HCT116 (cell line): Measurements from ENCODE around the gene DIAPH3. TPM values are rescaled to one million over a fixed set of nuclear protein-coding genes. Genes with fewer than 3 reads are reported as not detected.

Experiments
- ATAC-seq: fragments of 200-7000 bp; cut with Tn5 transposase; 2 replicates; pipeline ENCODE4 v1.9.1; 2020; ENCODE audit warnings: mild to moderate bottlenecking, moderate library complexity
- BruUV-seq: library from RNA; stranded (reverse); fragments of 400-500 nt; replicated peaks from 2 replicates; lab custom pipeline; 2021; lab: Mats Ljungman, UMichigan
- CTCF ChIA-PET: fragments of 300-600 bp; sonication (Branson Sonifier 250); formaldehyde crosslinking; loops from one replicate; lab custom pipeline; 2021; ENCODE audit warnings: antibody characterized with exemption; lab: Charles Lee
- POLR2A ChIA-PET: fragments of 300-600, 350-600 bp; sonication (Branson Sonifier 250); formaldehyde crosslinking; loops from one replicate; lab custom pipeline; 2021; ENCODE audit warnings: antibody characterized with exemption; lab: Charles Lee
- RAD21 ChIA-PET, 2 experiments: fragments of 300-600 bp; sonication (Branson Sonifier 250); formaldehyde crosslinking; loops; one replicate each; lab custom pipeline; 2023; ENCODE audit warnings: low total read pairs in 2 of 2; ENCODE audit not compliant: uncharacterized antibody in 2 of 2, unreplicated experiment in 2 of 2, low non-redundant PET in 1 of 2; lab: Charles Lee
- DNase-seq: peaks from one replicate; pipeline ENCODE4 v3.0.0-alpha.2; 2010; ENCODE audit warnings: low read depth, low spot score
- H2AFZ ChIP-seq: fragments of 200-600 bp; shearing (Covaris generic), sonication (generic); 2 replicates; pipeline ENCODE4 v1.6.1; 2017; ENCODE audit warnings: low read depth, mixed run types, mixed read lengths, antibody characterized with exemption, low read length; ENCODE audit not compliant: poor library complexity, severe bottlenecking
- H3K27ac ChIP-seq: 2 replicates; pipeline ENCODE4 v1.5.1; 2012; ENCODE audit warnings: low read depth, low read length
- H3K27me3 ChIP-seq: fragments of 200-600 bp; sonication (generic); 2 replicates; pipeline ENCODE4 v1.6.1; 2016; ENCODE audit warnings: mixed run types, low read length, mixed read lengths; ENCODE audit not compliant: insufficient read depth
- H3K36me3 ChIP-seq, 2 experiments: fragments of 200-500 bp in 1 of 2; fragments of 200-600 bp in 1 of 2; sonication (Bioruptor generic) in 1 of 2; sonication (generic) in 1 of 2; 2 replicates each; pipeline versions ENCODE4 v1.5.1 to v1.6.1; 2014 to 2016; ENCODE audit warnings: low read length in 2 of 2, inconsistent platforms in 1 of 2, mixed read lengths in 1 of 2, mixed run types in 1 of 2; ENCODE audit not compliant: insufficient read depth in 2 of 2, control insufficient read depth in 1 of 2
- H3K4me1 ChIP-seq, 2 experiments: fragments of 200-600 bp in 1 of 2; sonication (generic) in 1 of 2; 2 replicates each; pipeline versions ENCODE4 v1.5.1 to v1.6.1; 2012 to 2017; ENCODE audit warnings: low read length in 2 of 2, inconsistent platforms in 1 of 2, mild to moderate bottlenecking in 1 of 2, mixed read lengths in 1 of 2, mixed run types in 1 of 2, moderate library complexity in 1 of 2; ENCODE audit not compliant: insufficient read depth in 2 of 2, control insufficient read depth in 1 of 2
- H3K4me2 ChIP-seq: fragments of 200-600 bp; sonication (generic); 2 replicates; pipeline ENCODE4 v1.6.1; 2017; ENCODE audit warnings: mixed run types, low read length, mixed read lengths
- H3K4me3 ChIP-seq, 2 experiments: fragments of 200-600 bp in 1 of 2; sonication (generic) in 1 of 2; replicated peaks in 1 of 2; 2 replicates each; pipeline ENCODE4 v1.5.1; 2011 to 2016; ENCODE audit warnings: low read length in 2 of 2, control low read depth in 1 of 2, low read depth in 1 of 2, mild to moderate bottlenecking in 1 of 2, mixed read lengths in 1 of 2, mixed run types in 1 of 2
- H3K79me2 ChIP-seq: fragments of 200-600 bp; sonication (generic); 2 replicates; pipeline ENCODE4 v1.6.1; 2017; ENCODE audit warnings: mild to moderate bottlenecking, mixed run types, low read length, moderate library complexity, mixed read lengths; ENCODE audit not compliant: insufficient read depth
- H3K9ac ChIP-seq: fragments of 200-600 bp; sonication (generic); 2 replicates; pipeline ENCODE4 v1.6.1; 2016; ENCODE audit warnings: low read length, mixed read lengths
- H3K9me2 ChIP-seq: fragments of 200-600 bp; sonication (generic), shearing (Covaris generic); 2 replicates; pipeline ENCODE4 v1.6.1; 2017; ENCODE audit warnings: mixed run types, mild to moderate bottlenecking, moderate library complexity; ENCODE audit not compliant: insufficient read depth
- H3K9me3 ChIP-seq, 2 experiments: fragments of 200-500 bp in 1 of 2; fragments of 200-600 bp in 1 of 2; sonication (Bioruptor generic) in 1 of 2; sonication (generic) in 1 of 2; 2 replicates each; pipeline ENCODE4 v1.6.1; 2014 to 2017; ENCODE audit warnings: low read length in 2 of 2, mixed read lengths in 2 of 2, inconsistent platforms in 1 of 2, low read depth in 1 of 2, mild to moderate bottlenecking in 1 of 2, mixed run types in 1 of 2, moderate library complexity in 1 of 2; ENCODE audit not compliant: control insufficient read depth in 1 of 2, insufficient read depth in 1 of 2
- H4K20me1 ChIP-seq: fragments of 200-600 bp; sonication (generic), shearing (Covaris generic); 2 replicates; pipeline ENCODE4 v1.6.1; 2017; ENCODE audit warnings: mixed run types, mild to moderate bottlenecking, moderate library complexity; ENCODE audit not compliant: insufficient read depth
- CBX3 ChIP-seq: IDR thresholded peaks from 2 replicates; pipeline ENCODE4 v1.6.1; 2012; ENCODE audit warnings: low read depth
- ELF1 ChIP-seq: IDR thresholded peaks from 2 replicates; pipeline ENCODE4 v1.6.1; 2012; ENCODE audit warnings: low read depth, borderline replicate concordance
- EZH2 ChIP-seq: fragments of 200-600 bp; sonication (generic); IDR thresholded peaks from 2 replicates; pipeline ENCODE4 v1.6.1; 2017; ENCODE audit warnings: antibody characterized with exemption, mixed run types
- EZH2phosphoT487 ChIP-seq: fragments of 200-600 bp; IDR thresholded peaks from 2 replicates; pipeline ENCODE4 v1.6.1; 2018; ENCODE audit warnings: antibody characterized with exemption, borderline replicate concordance
- JUND ChIP-seq: IDR thresholded peaks from 2 replicates; pipeline ENCODE4 v1.6.1; 2012
- POLR2A ChIP-seq: IDR thresholded peaks from 2 replicates; pipeline ENCODE4 v1.7.0; 2011; ENCODE audit warnings: borderline replicate concordance; ENCODE audit not compliant: insufficient read depth, insufficient read length; ENCODE audit errors: extremely low read depth
- RAD21 ChIP-seq: IDR thresholded peaks from 2 replicates; pipeline ENCODE4 v1.6.1; 2012; ENCODE audit warnings: low read depth, mild to moderate bottlenecking
- SP1 ChIP-seq: IDR thresholded peaks from 2 replicates; pipeline ENCODE4 v1.6.1; 2012; ENCODE audit warnings: low read depth
- TCF7L2 ChIP-seq: IDR thresholded peaks from 2 replicates; pipeline ENCODE4 v1.7.0; 2011; ENCODE audit warnings: borderline replicate concordance, inconsistent platforms; ENCODE audit not compliant: insufficient read depth, insufficient read length; ENCODE audit errors: extremely low read depth
- YY1 ChIP-seq: IDR thresholded peaks from 2 replicates; pipeline ENCODE4 v1.6.1; 2011; ENCODE audit warnings: low read length, low read depth, moderate library complexity, mild to moderate bottlenecking; ENCODE audit not compliant: insufficient replicate concordance; ENCODE audit errors: extremely low read depth
- ZNF274 ChIP-seq: fragments of 200-500 bp; sonication (Bioruptor generic); IDR thresholded peaks from 2 replicates; pipeline ENCODE4 v1.6.1; 2014; ENCODE audit warnings: mild to moderate bottlenecking, low read depth, low read length, inconsistent platforms
- intact Hi-C: fragments of 100-400 bp; cut with micrococcal nuclease; formaldehyde crosslinking; loops from 2 replicates; pipeline ENCODE4 v1.10.0; 2022
- total RNA-seq: library from RNA; stranded (reverse); gene quantifications from one replicate; pipeline ENCODE4 v1.2.1, GENCODE V29; 2021; ENCODE audit not compliant: unreplicated experiment
- TF ChIP-seq, protein P1 (sequence below): IDR thresholded peaks from 2 replicates; pipeline ENCODE4 v1.6.1; 2012; ENCODE audit warnings: low read depth

DIAPH3 gene
- total RNA-seq, 1 experiment from 2014 or later, result 22.8 TPM

DNA sequence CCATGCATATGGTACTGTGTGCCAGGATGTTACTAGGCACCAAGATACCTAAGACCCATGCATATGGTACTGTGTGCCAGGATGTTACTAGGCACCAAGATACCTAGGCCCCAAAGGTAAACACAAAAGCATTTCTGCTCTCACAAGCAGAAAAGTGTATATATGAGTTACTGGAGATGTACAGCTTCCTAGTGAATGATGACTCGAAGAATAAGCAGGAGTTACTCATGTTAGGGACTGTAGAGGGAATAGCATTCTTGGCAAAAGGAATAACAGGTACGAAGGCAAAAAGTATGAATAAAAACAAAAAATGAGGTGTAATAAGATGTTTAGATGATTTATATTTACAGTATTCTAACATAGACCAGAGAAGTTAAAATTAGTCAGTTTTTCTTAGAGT lies 383.7 kb downstream of the DIAPH3 start:
- TF ChIP-seq CBX3, result no peak
- no peak for TF ChIP-seq EZH2phosphoT487
- no peak for TF ChIP-seq ELF1
- TF ChIP-seq SP1, result no peak
- no peak for TF ChIP-seq RAD21
- no peak for TF ChIP-seq TCF7L2
- TF ChIP-seq YY1, result no peak
- TF ChIP-seq ZNF274, result no peak
- no peak for TF ChIP-seq JUND
- TF ChIP-seq EZH2, result no peak
- TF ChIP-seq, protein P1, sequence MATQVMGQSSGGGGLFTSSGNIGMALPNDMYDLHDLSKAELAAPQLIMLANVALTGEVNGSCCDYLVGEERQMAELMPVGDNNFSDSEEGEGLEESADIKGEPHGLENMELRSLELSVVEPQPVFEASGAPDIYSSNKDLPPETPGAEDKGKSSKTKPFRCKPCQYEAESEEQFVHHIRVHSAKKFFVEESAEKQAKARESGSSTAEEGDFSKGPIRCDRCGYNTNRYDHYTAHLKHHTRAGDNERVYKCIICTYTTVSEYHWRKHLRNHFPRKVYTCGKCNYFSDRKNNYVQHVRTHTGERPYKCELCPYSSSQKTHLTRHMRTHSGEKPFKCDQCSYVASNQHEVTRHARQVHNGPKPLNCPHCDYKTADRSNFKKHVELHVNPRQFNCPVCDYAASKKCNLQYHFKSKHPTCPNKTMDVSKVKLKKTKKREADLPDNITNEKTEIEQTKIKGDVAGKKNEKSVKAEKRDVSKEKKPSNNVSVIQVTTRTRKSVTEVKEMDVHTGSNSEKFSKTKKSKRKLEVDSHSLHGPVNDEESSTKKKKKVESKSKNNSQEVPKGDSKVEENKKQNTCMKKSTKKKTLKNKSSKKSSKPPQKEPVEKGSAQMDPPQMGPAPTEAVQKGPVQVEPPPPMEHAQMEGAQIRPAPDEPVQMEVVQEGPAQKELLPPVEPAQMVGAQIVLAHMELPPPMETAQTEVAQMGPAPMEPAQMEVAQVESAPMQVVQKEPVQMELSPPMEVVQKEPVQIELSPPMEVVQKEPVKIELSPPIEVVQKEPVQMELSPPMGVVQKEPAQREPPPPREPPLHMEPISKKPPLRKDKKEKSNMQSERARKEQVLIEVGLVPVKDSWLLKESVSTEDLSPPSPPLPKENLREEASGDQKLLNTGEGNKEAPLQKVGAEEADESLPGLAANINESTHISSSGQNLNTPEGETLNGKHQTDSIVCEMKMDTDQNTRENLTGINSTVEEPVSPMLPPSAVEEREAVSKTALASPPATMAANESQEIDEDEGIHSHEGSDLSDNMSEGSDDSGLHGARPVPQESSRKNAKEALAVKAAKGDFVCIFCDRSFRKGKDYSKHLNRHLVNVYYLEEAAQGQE, result no peak
- TF ChIP-seq POLR2A, result no peak
- RAD21 ChIA-PET, result no interaction called here
- intact Hi-C loops, result no loop called here
- no peak overlapping the region for H2AFZ ChIP-seq
- DNase-seq, result no peak
- CTCF ChIA-PET, result interaction anchor here (1.5 kb wide), 1 partner anchor 9 kb away, joined by 4 read pairs; no protein-coding TSS in a partner anchor
- no peaks in the 10 kb centered on the region for H4K20me1 ChIP-seq
- H3K4me1 ChIP-seq, result no peaks in the 10 kb centered on the region
- no peak overlapping the region for H3K9ac ChIP-seq
- ATAC-seq, result no peak
- H3K36me3 ChIP-seq, result no peaks in the 10 kb centered on the region
- no TSS peak for BruUV-seq
- POLR2A ChIA-PET, result no interaction called here
- no peaks in the 10 kb centered on the region for H3K9me3 ChIP-seq
- no peak overlapping the region for H3K4me2 ChIP-seq
- no peaks in the 10 kb centered on the region for H3K27me3 ChIP-seq
- H3K9me2 ChIP-seq, result no peaks in the 10 kb centered on the region
- no peaks in the 10 kb centered on the region for H3K79me2 ChIP-seq
- no peak overlapping the region for H3K4me3 ChIP-seq
- H3K27ac ChIP-seq, result no peak overlapping the region
